ENCODE data around the gene THNSL1. TPM values are rescaled to one million over a fixed set of nuclear protein-coding genes. Genes with fewer than 3 reads are reported as not detected.

Gene THNSL1, protein sequence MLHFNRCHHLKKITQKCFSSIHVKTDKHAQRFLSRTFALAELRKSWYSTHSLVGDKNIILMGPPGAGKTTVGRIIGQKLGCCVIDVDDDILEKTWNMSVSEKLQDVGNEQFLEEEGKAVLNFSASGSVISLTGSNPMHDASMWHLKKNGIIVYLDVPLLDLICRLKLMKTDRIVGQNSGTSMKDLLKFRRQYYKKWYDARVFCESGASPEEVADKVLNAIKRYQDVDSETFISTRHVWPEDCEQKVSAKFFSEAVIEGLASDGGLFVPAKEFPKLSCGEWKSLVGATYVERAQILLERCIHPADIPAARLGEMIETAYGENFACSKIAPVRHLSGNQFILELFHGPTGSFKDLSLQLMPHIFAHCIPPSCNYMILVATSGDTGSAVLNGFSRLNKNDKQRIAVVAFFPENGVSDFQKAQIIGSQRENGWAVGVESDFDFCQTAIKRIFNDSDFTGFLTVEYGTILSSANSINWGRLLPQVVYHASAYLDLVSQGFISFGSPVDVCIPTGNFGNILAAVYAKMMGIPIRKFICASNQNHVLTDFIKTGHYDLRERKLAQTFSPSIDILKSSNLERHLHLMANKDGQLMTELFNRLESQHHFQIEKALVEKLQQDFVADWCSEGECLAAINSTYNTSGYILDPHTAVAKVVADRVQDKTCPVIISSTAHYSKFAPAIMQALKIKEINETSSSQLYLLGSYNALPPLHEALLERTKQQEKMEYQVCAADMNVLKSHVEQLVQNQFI
- total RNA-seq (2021) = 5.1 to 5.5 TPM (median 5.4 TPM) in 3 replicates
- percentile 78 among the genes with signal in this experiment for Bru-seq, nascent RNA
- long read RNA-seq, experiment 1, transcript THNSL1-201 (3 exons, 3,691 nt) = major isoform, 37 of 42 reads
- long read RNA-seq, experiment 1, partial matches to known transcripts = 0 of 42 reads
- long read RNA-seq, experiment 1, other reads (novel, unspliced or antisense) = 2 of 42 reads
- long read RNA-seq, experiment 2, transcript THNSL1-201 (3 exons, 3,691 nt) = major isoform, 5 of 14 reads
- long read RNA-seq, experiment 2, partial matches to known transcripts = 6 of 14 reads
- long read RNA-seq, experiment 2, other reads (novel, unspliced or antisense) = 1 of 14 reads
- long read RNA-seq, experiment 3, transcript THNSL1-201 (3 exons, 3,691 nt) = major isoform, 10 of 14 reads
- long read RNA-seq, experiment 3, partial matches to known transcripts = 0 of 14 reads
- long read RNA-seq, experiment 3, other reads (novel, unspliced or antisense) = 2 of 14 reads

DNA sequence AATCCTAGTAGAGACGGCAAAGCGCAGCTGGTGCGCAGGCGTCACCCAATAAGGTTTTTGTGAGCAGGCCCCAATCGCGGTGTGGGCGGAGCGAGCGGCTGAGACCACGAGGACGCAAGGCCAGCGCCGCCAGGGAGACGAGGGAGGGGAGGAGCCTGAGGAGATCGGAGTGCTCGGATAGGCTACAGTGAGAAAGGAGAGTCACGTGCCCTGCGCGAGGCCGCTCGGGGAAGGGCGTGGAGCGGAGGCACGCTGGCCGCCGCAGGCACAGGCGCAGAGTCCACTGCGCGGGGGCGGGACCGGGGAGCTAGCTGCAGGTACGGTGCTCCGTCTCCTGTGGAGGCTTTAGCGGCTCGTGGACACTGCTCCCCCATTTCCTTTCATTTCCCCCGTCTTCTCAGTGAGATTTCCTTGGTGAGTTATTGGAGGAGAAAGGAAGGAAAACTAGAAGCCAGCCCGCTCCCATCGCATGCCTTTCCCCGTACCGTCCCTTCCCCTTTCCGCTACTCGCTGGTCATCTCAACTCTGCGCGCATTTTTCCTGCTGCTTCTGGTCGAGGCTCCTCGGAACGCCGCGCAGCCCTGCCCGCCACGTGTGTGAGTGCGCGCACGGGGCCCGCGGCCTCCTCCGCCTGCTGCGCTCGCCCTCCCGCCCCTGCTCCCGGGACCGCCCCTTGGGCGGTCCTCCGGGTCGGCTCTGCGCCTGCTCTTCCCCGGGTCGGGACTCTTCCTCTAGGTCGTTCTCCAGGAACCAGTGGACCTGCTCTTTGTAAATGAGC lies at the start of gene THNSL1:
Gene THNSL1 (plus strand): TSS at position 237 of the 778 bp plus-strand sequence. CDS start 6,612 bp downstream, outside the sequence.
- Mint-ChIP-seq H3K9me3 (peaks cover 16% of the 10 kb centered on the region), H3K36me3 (peaks cover 3% of the 10 kb centered on the region; the same call in 1 of the 2 replicates), H3K4me3 (peak within 1 kb of the TSS; percentile 75), H3K27ac (peak within 1 kb of the TSS; percentile 94), H3K4me1 (peaks cover 11% of the 10 kb centered on the region), H3K27me3 (ENCODE audit: low read depth) (no peaks in the 10 kb centered on the region; the same call in 1 of the 2 replicates)
- CTCF ChIA-PET = interaction anchor here (0.5 to 1.1 kb wide), 4 partner anchors 23 to 399 kb away, joined by 3 to 8 read pairs (median 4); no protein-coding TSS in a partner anchor
- peak; percentile 97 for DNase-seq (ENCODE audit: low spot score)
- peak; percentile 98 for ATAC-seq
- POLR2A ChIA-PET = interaction anchor here (0.6 to 1.3 kb wide), 3 partner anchors 11 to 65 kb away, joined by 3 to 10 read pairs (median 3); partner anchors contain the start of gene PRTFDC1
- TF ChIP-seq OVOL2 (CRISPR knock-in tag; IDR thresholded peaks at IDR 0.05; ENCODE audit: borderline replicate concordance) (no peak), MXD4 (CRISPR knock-in tag; IDR thresholded peaks at IDR 0.05; ENCODE audit: borderline replicate concordance) (no peak), ETV6 (CRISPR knock-in tag; IDR thresholded peaks at IDR 0.05) (peak; percentile 76), EMX1 (CRISPR knock-in tag; IDR thresholded peaks at IDR 0.05) (no peak), MYBL2 (CRISPR knock-in tag; IDR thresholded peaks at IDR 0.05) (peak; percentile 60; the same call in 1 of the 2 replicates), ZNF671 (CRISPR knock-in tag; IDR thresholded peaks at IDR 0.05) (no peak), IRF2 (CRISPR knock-in tag; IDR thresholded peaks at IDR 0.05; ENCODE audit: borderline replicate concordance, low read depth) (no peak), ZNF416 (CRISPR knock-in tag; IDR thresholded peaks at IDR 0.05) (peak; percentile 85; the same call in 1 of the 2 replicates), NFATC4 (CRISPR knock-in tag; IDR thresholded peaks at IDR 0.05) (no peak), FOXP1 (CRISPR knock-in tag; IDR thresholded peaks at IDR 0.05; ENCODE audit: borderline replicate concordance) (peak; percentile 90), CBFB (CRISPR knock-in tag; IDR thresholded peaks at IDR 0.05; ENCODE audit: low read depth) (no peak), NR3C1 (CRISPR knock-in tag; conservative IDR thresholded peaks at IDR 0.05; ENCODE audit: low read depth) (no peak), ZBTB21 (CRISPR knock-in tag; IDR thresholded peaks at IDR 0.05; ENCODE audit: borderline replicate concordance) (no peak), ZNF263 (CRISPR knock-in tag; IDR thresholded peaks at IDR 0.05; ENCODE audit: low read depth) (peak; percentile 63; the same call in 1 of the 2 replicates), JUN (CRISPR knock-in tag; IDR thresholded peaks at IDR 0.05) (peak; percentile 37; the same call in 1 of the 2 replicates), CREB1 (CRISPR knock-in tag; IDR thresholded peaks at IDR 0.05) (peak; percentile 60), RORB (CRISPR knock-in tag; IDR thresholded peaks at IDR 0.05) (no peak)
- TF ChIP-seq, protein P1, sequence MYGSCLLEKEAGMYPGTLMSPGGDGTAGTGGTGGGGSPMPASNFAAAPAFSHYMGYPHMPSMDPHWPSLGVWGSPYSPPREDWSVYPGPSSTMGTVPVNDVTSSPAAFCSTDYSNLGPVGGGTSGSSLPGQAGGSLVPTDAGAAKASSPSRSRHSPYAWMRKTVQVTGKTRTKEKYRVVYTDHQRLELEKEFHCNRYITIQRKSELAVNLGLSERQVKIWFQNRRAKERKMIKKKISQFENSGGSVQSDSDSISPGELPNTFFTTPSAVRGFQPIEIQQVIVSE (CRISPR knock-in tag; IDR thresholded peaks at IDR 0.05; ENCODE audit: borderline replicate concordance) = no peak
- TF ChIP-seq, protein P2, sequence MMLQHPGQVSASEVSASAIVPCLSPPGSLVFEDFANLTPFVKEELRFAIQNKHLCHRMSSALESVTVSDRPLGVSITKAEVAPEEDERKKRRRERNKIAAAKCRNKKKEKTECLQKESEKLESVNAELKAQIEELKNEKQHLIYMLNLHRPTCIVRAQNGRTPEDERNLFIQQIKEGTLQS (CRISPR knock-in tag; conservative IDR thresholded peaks at IDR 0.05) = no peak
- TF ChIP-seq, protein P3, sequence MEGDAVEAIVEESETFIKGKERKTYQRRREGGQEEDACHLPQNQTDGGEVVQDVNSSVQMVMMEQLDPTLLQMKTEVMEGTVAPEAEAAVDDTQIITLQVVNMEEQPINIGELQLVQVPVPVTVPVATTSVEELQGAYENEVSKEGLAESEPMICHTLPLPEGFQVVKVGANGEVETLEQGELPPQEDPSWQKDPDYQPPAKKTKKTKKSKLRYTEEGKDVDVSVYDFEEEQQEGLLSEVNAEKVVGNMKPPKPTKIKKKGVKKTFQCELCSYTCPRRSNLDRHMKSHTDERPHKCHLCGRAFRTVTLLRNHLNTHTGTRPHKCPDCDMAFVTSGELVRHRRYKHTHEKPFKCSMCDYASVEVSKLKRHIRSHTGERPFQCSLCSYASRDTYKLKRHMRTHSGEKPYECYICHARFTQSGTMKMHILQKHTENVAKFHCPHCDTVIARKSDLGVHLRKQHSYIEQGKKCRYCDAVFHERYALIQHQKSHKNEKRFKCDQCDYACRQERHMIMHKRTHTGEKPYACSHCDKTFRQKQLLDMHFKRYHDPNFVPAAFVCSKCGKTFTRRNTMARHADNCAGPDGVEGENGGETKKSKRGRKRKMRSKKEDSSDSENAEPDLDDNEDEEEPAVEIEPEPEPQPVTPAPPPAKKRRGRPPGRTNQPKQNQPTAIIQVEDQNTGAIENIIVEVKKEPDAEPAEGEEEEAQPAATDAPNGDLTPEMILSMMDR (IDR thresholded peaks at IDR 0.05) = no peak
- TF ChIP-seq, protein P4, sequence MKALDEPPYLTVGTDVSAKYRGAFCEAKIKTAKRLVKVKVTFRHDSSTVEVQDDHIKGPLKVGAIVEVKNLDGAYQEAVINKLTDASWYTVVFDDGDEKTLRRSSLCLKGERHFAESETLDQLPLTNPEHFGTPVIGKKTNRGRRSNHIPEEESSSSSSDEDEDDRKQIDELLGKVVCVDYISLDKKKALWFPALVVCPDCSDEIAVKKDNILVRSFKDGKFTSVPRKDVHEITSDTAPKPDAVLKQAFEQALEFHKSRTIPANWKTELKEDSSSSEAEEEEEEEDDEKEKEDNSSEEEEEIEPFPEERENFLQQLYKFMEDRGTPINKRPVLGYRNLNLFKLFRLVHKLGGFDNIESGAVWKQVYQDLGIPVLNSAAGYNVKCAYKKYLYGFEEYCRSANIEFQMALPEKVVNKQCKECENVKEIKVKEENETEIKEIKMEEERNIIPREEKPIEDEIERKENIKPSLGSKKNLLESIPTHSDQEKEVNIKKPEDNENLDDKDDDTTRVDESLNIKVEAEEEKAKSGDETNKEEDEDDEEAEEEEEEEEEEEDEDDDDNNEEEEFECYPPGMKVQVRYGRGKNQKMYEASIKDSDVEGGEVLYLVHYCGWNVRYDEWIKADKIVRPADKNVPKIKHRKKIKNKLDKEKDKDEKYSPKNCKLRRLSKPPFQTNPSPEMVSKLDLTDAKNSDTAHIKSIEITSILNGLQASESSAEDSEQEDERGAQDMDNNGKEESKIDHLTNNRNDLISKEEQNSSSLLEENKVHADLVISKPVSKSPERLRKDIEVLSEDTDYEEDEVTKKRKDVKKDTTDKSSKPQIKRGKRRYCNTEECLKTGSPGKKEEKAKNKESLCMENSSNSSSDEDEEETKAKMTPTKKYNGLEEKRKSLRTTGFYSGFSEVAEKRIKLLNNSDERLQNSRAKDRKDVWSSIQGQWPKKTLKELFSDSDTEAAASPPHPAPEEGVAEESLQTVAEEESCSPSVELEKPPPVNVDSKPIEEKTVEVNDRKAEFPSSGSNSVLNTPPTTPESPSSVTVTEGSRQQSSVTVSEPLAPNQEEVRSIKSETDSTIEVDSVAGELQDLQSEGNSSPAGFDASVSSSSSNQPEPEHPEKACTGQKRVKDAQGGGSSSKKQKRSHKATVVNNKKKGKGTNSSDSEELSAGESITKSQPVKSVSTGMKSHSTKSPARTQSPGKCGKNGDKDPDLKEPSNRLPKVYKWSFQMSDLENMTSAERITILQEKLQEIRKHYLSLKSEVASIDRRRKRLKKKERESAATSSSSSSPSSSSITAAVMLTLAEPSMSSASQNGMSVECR (CRISPR knock-in tag; IDR thresholded peaks at IDR 0.05; ENCODE audit: borderline replicate concordance) = peak; percentile 92
- TF ChIP-seq, protein P5, sequence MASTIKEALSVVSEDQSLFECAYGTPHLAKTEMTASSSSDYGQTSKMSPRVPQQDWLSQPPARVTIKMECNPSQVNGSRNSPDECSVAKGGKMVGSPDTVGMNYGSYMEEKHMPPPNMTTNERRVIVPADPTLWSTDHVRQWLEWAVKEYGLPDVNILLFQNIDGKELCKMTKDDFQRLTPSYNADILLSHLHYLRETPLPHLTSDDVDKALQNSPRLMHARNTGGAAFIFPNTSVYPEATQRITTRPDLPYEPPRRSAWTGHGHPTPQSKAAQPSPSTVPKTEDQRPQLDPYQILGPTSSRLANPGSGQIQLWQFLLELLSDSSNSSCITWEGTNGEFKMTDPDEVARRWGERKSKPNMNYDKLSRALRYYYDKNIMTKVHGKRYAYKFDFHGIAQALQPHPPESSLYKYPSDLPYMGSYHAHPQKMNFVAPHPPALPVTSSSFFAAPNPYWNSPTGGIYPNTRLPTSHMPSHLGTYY (CRISPR knock-in tag; IDR thresholded peaks at IDR 0.05) = no peak

Measured in WTC11 (cell line).